ENCODE data around the gene CYGB. TPM values are rescaled to one million over a fixed set of nuclear protein-coding genes. Genes with fewer than 3 reads are reported as not detected.
"Not testable (repeated sequence)": the region's sequence is repeated elsewhere in the genome, so short reads cannot be mapped to it uniquely, and the experiment has no call there.

Gene CYGB
- total RNA-seq, 1 donor from 2014 or later = 30.2 TPM

GRCh38 chr17:76510831-76511244 is 26.7 kb downstream of the CYGB start:
- intact Hi-C loops (cut with DNase I) = no loop called here
- no peak overlapping the region for H3K27ac ChIP-seq
- no peak for ATAC-seq
- no peaks in the 10 kb centered on the region for H3K9me3 ChIP-seq
- H3K4me1 ChIP-seq = peaks cover 36% of the 10 kb centered on the region
- no peaks in the 10 kb centered on the region for H3K27me3 ChIP-seq (ENCODE audit: low read depth)
- H3K4me3 ChIP-seq = no peak overlapping the region
- H3K36me3 ChIP-seq = no peaks in the 10 kb centered on the region
- no peak for DNase-seq
- TF ChIP-seq CTCF (IDR thresholded peaks at IDR 0.05) = no peak

GRCh38 chr17:76508472-76509063 is 28.9 kb downstream of the CYGB start:
- not testable (repeated sequence) for H3K4me3 ChIP-seq, H3K9me3 ChIP-seq

GRCh38 chr17:76506408-76507345 is 30.8 kb downstream of the CYGB start:
- TF ChIP-seq CTCF (IDR thresholded peaks at IDR 0.05) = peak; percentile 97
- H3K27ac ChIP-seq = no peak overlapping the region

More at GRCh38 chr17:76508472-76509063, 28.9 kb downstream of the CYGB start:
- not testable (repeated sequence) for ATAC-seq; H3K27ac ChIP-seq; DNase-seq; H3K27me3 ChIP-seq (ENCODE audit: low read depth); H3K36me3 ChIP-seq
- intact Hi-C loops (cut with DNase I) = loop anchor here (5.0 kb wide), 1 partner anchor 41 kb away; the partner anchor contains the start of gene AANAT
- peaks cover 23% of the 10 kb centered on the region for H3K4me1 ChIP-seq

GRCh38 chr17:76504117-76504516 is 33.4 kb downstream of the CYGB start:
- ATAC-seq = no peak
- TF ChIP-seq CTCF (IDR thresholded peaks at IDR 0.05) = no peak
- no peak overlapping the region for H3K4me3 ChIP-seq
- H3K4me1 ChIP-seq = peaks cover 35% of the 10 kb centered on the region
- H3K9me3 ChIP-seq = no peaks in the 10 kb centered on the region
- H3K27ac ChIP-seq = no peak overlapping the region
- intact Hi-C loops (cut with DNase I) = no loop called here
- no peaks in the 10 kb centered on the region for H3K36me3 ChIP-seq
- H3K27me3 ChIP-seq (ENCODE audit: low read depth) = no peaks in the 10 kb centered on the region
- no peak for DNase-seq

More at GRCh38 chr17:76506408-76507345, 30.8 kb downstream of the CYGB start:
- Histone ChIP-seq H3K27me3 (ENCODE audit: low read depth) (no peaks in the 10 kb centered on the region), H3K9me3 (no peaks in the 10 kb centered on the region), H3K4me1 (peaks cover 25% of the 10 kb centered on the region), H3K4me3 (no peak overlapping the region), H3K36me3 (no peaks in the 10 kb centered on the region)
- DNase-seq (peak; percentile 86), ATAC-seq (peak; percentile 83)
- intact Hi-C loops (cut with DNase I) = loop anchor here (5.0 kb wide), 1 partner anchor 39 kb away; the partner anchor contains the start of gene AANAT

GRCh38 chr17:76502341-76503211 is 34.9 kb downstream of the CYGB start:
- Histone ChIP-seq H3K36me3 (no peaks in the 10 kb centered on the region), H3K27me3 (ENCODE audit: low read depth) (no peaks in the 10 kb centered on the region), H3K9me3 (no peaks in the 10 kb centered on the region), H3K4me3 (no peak overlapping the region), H3K4me1 (peaks cover 51% of the 10 kb centered on the region), H3K27ac (peak overlapping the region; percentile 90)
- ATAC-seq (no peak), DNase-seq (no peak)
- intact Hi-C loops (cut with DNase I) = no loop called here
- no peak for TF ChIP-seq CTCF (IDR thresholded peaks at IDR 0.05)
